CD4-positive, alpha-beta T cell (primary cell): ENCODE results near the gene UBQLN3. TPM values are rescaled to one million over a fixed set of nuclear protein-coding genes. Genes with fewer than 3 reads are reported as not detected.

ENCODE experiments used
- ATAC-seq: fragments of 200-7000 bp; cut with Tn5 transposase; one replicate; pipeline ENCODE4 v1.10.0; 2022; ENCODE audit warnings: mild to moderate bottlenecking; ENCODE audit not compliant: poor library complexity
- CTCF ChIA-PET: fragments of 350-600 bp; sonication (Branson Sonifier 250); formaldehyde crosslinking; loops from one replicate; lab custom pipeline; 2021; ENCODE audit warnings: antibody characterized with exemption, inconsistent platforms; lab: Charles Lee
- POLR2A ChIA-PET: fragments of 350-600 bp; sonication (Branson Sonifier 250); formaldehyde crosslinking; loops from one replicate; lab custom pipeline; 2021; ENCODE audit warnings: antibody characterized with exemption, inconsistent platforms; lab: Charles Lee
- DNase-seq, 14 experiments: peaks; one replicate each; pipeline ENCODE4 v3.0.0-alpha.2; 2013 to 2020; ENCODE audit warnings: mixed read lengths in 2 of 14
- H3K27ac ChIP-seq, 2 donors: one replicate each; pipeline versions ENCODE4 v1.5.1 to v1.7.0; 2013; ENCODE audit warnings: low read length in 2 of 2, low read depth in 1 of 2, mild to moderate bottlenecking in 1 of 2
- H3K27me3 ChIP-seq, 2 experiments: 1 replicate in 1 of 2; 2 replicates in 1 of 2; pipeline versions ENCODE4 v1.6.1 to v1.7.0; 2013; ENCODE audit warnings: low read length in 2 of 2, control low read depth in 1 of 2, mild to moderate bottlenecking in 1 of 2, moderate library complexity in 1 of 2; ENCODE audit not compliant: insufficient read depth in 2 of 2, control insufficient read depth in 1 of 2
- H3K36me3 ChIP-seq: one replicate; pipeline ENCODE4 v1.6.1; 2013; ENCODE audit warnings: low read length, control low read depth; ENCODE audit not compliant: insufficient read depth
- H3K4me1 ChIP-seq: one replicate; pipeline ENCODE4 v1.6.1; 2013; ENCODE audit warnings: low read length, control low read depth; ENCODE audit not compliant: insufficient read depth
- H3K4me3 ChIP-seq: one replicate; pipeline ENCODE4 v1.5.1; 2013; ENCODE audit warnings: mild to moderate bottlenecking, low read length, moderate library complexity
- H3K9me3 ChIP-seq, 2 experiments: 1 replicate in 1 of 2; 2 replicates in 1 of 2; pipeline versions ENCODE4 v1.6.1 to v1.7.0; 2013; ENCODE audit warnings: low read length in 2 of 2, mild to moderate bottlenecking in 2 of 2, control low read depth in 1 of 2, moderate library complexity in 1 of 2; ENCODE audit not compliant: control insufficient read depth in 1 of 2, insufficient read depth in 1 of 2
- H3K27ac Mint-ChIP-seq: one replicate; pipeline ENCODE4 v1.8.0; 2020; ENCODE audit warnings: mixed read lengths
- H3K27me3 Mint-ChIP-seq: one replicate; pipeline ENCODE4 v1.8.0; 2021; ENCODE audit warnings: mixed read lengths
- H3K36me3 Mint-ChIP-seq: one replicate; pipeline ENCODE4 v1.8.0; 2021; ENCODE audit warnings: low read depth, mixed read lengths
- H3K4me1 Mint-ChIP-seq: one replicate; pipeline ENCODE4 v1.8.0; 2021; ENCODE audit warnings: low read depth, mixed read lengths
- H3K4me3 Mint-ChIP-seq: one replicate; pipeline ENCODE4 v1.8.0; 2020; ENCODE audit warnings: mild to moderate bottlenecking, mixed read lengths
- H3K9me3 Mint-ChIP-seq: one replicate; pipeline ENCODE4 v1.8.0; 2020; ENCODE audit warnings: mixed read lengths
- CTCF ChIP-seq: fragments of 200-600 bp; IDR thresholded peaks from one replicate; pipeline ENCODE4 v1.8.0; 2022; ENCODE audit warnings: antibody characterized with exemption, mild to moderate bottlenecking
- intact Hi-C, 2 experiments: fragments of 100-400 bp; cut with DNase I in 1 of 2; cut with micrococcal nuclease in 1 of 2; formaldehyde crosslinking; loops; one replicate each; pipeline versions ENCODE4 v1.15.1 to v1.9.0; 2023 to 2025; cut with DNase I, micrococcal nuclease
- total RNA-seq, 174 experiments: library from RNA in 2 of 174; stranded (reverse) in 2 of 174; gene quantifications; one replicate each; pipeline ENCODE4 v1.2.3 and lab custom pipeline; 2021 to 2026

Gene UBQLN3
- total RNA-seq, 2 experiments from 2014 or later = 0.08 TPM; not detected in 1

GRCh38 chr11:5522308-5522707, 12.6 kb upstream of the UBQLN3 start:
- no peak overlapping the region for H3K27ac Mint-ChIP-seq
- ChIA-PET CTCF (no interaction called here), POLR2A (no interaction called here)
- H3K4me1 Mint-ChIP-seq = no peaks in the 10 kb centered on the region
- no peak overlapping the region for H3K27ac ChIP-seq
- no peaks in the 10 kb centered on the region for H3K9me3 Mint-ChIP-seq
- no peak overlapping the region for H3K4me3 Mint-ChIP-seq
- TF ChIP-seq CTCF = no peak
- ATAC-seq (no peak), DNase-seq (no peak)
- H3K4me1 ChIP-seq = no peaks in the 10 kb centered on the region
- intact Hi-C loops = no loop called here
- H3K27me3 Mint-ChIP-seq = no peaks in the 10 kb centered on the region
- H3K4me3 ChIP-seq = no peak overlapping the region
- no peaks in the 10 kb centered on the region for H3K27me3 ChIP-seq
- no peaks in the 10 kb centered on the region for H3K9me3 ChIP-seq
- no peaks in the 10 kb centered on the region for H3K36me3 ChIP-seq
- H3K36me3 Mint-ChIP-seq = no peaks in the 10 kb centered on the region

GRCh38 chr11:5521540-5521939, 11.8 kb upstream of the UBQLN3 start:
- no peak for ATAC-seq
- POLR2A ChIA-PET = no interaction called here
- Histone ChIP-seq H3K36me3 (no peaks in the 10 kb centered on the region), H3K9me3 (no peaks in the 10 kb centered on the region), H3K4me1 (no peaks in the 10 kb centered on the region), H3K27me3 (no peaks in the 10 kb centered on the region), H3K4me3 (no peak overlapping the region), H3K27ac (no peak overlapping the region)
- no peaks in the 10 kb centered on the region for H3K4me1 Mint-ChIP-seq
- intact Hi-C loops = no loop called here
- no peaks in the 10 kb centered on the region for H3K36me3 Mint-ChIP-seq
- CTCF ChIA-PET = no interaction called here
- no peak overlapping the region for H3K4me3 Mint-ChIP-seq
- DNase-seq = no peak
- H3K27me3 Mint-ChIP-seq = no peaks in the 10 kb centered on the region
- no peak overlapping the region for H3K27ac Mint-ChIP-seq
- no peaks in the 10 kb centered on the region for H3K9me3 Mint-ChIP-seq
- TF ChIP-seq CTCF = no peak

- Histone ChIP-seq H3K27ac (no peak within 1 kb of the TSS), H3K4me1 (no peaks in the 10 kb centered on the region), H3K36me3 (no peaks in the 10 kb centered on the region), H3K27me3 (no peaks in the 10 kb centered on the region), H3K9me3 (no peaks in the 10 kb centered on the region), H3K4me3 (no peak within 1 kb of the TSS)
- TF ChIP-seq CTCF = no peak
- ATAC-seq (no peak), DNase-seq (no peak)
- Mint-ChIP-seq H3K4me3 (no peak within 1 kb of the TSS), H3K4me1 (no peaks in the 10 kb centered on the region), H3K27ac (no peak within 1 kb of the TSS), H3K36me3 (no peaks in the 10 kb centered on the region), H3K9me3 (no peaks in the 10 kb centered on the region), H3K27me3 (no peaks in the 10 kb centered on the region)
- POLR2A ChIA-PET = no interaction called here
- intact Hi-C loops = no loop called here
- CTCF ChIA-PET = no interaction called here
Measured at GRCh38 chr11:5516599-5516998, 6.8 kb upstream of the UBQLN3 start, which contains the start of gene UBQLNL. Gene UBQLNL (minus strand): TSS chr11:5516699. CDS start chr11:5516441, 258 bp downstream.
